DLD1 (cell line): ENCODE data around the gene APEX1.
"Not testable (repeated sequence)": the region's sequence is repeated elsewhere in the genome, so short reads cannot be mapped to it uniquely, and the experiment has no call there.

ENCODE experiments used
- in situ Hi-C: cut with HindIII; loops from 2 replicates; pipeline ENCODE4 v1.10.0; 2017; ENCODE audit warnings: low sequenced_read_pairs

APEX1 gene

DNA sequence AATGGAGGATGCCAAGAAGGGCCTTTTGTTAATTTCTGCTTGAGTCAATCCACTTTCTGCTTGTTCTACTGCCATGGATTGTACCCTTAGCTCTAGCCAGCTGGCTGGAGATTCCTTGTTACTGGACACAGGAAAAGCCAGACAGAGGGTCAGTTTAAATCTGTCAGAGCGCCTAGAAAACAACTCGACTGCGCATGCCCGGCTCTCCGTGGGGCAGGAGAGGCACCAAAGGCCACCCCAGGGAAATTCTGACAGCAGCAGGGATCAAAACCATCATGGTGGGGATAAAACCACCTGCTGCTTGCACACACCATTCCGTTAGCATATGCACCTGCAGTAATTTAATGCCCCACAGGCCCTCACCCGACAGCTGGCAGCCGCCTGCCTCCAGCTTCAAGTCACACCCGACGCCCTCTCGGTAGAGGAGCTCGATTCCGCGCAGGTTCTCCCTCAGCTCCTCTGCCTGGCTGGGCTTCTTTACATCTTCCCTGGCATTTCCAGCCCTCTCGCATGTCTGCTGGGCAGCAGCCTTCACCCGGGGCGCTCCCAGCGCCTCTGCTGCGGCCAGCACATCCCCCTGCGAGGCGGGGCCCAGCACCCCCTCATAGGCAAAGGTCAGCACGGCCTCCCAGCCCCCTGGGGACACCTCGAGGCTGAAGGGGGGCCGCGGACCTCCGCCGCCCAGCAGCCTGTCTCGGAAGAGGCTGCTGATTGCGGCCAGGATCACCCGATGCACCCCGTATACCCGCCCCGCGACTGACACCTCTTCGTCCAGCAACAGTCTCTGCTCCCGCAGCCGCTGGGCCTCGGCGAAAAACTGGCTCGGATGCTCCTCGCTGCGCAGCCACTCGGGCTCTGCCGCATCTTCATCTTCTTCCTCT lies 20.1 kb upstream of the APEX1 start:
- in situ Hi-C loops: no loop called here

DNA sequence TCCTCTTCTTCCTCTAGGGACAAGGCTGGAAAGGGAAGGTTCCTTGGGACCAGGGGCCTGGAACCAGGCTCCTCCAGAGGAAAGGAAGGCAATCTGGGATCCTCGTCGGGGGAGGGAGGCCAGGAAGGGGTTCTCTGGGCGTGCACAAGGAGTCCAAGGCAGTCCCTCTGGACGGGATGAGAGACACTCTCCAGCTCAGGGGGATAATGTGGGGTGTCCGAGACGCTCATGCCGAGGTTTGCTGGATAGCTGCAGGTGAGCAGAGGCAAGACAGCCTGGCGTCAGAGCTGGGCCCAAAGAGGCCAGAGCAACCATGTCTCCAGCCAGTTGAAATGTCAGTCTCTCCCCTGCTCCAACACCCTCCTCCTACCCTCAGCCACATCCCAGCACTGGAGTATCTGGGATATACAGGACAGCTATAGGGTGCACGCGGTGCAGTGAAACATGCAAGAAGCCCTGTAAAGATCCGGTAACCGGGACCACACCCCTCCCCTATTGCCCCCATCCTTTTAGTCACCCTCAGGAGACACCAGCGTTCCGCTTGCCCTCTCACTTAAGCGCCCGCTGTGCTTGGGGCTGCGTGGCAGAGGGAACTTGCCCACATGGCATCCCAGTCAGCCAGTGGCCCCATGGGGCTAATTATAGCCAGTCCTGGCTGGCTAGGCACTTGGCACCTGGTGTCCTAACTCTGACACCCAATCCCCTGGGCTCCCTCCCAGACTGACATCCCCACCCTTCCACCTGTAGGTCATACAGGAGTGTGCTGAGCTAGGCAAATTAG lies 19.3 kb upstream of the APEX1 start, which contains the start of gene KLHL33:
Gene KLHL33, minus strand, starts transcription at position 585 of the 781 bp plus-strand sequence. Its CDS starts 355 bp downstream, at position 230.
- in situ Hi-C loops: no loop called here

DNA sequence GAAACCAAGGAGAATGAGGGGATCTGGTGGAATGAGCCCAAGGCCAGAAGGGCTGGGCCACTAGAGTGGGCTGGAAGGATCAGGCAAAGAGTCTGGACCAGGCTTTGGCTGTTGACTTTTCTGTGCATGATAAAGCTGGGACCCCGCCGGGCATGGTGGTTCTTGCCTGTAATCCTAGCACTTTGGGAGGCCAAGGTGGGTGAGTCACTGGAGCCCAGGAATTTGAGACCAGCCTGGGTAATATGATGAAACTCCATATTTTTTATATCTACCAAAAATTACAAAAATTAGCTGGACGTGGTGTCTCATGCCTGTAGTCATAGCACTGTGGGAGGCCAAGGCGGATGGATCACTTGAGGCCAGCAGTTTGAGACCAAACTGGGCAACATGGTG lies 18.7 kb upstream of the APEX1 start:
- in situ Hi-C loops: no loop called here

DNA sequence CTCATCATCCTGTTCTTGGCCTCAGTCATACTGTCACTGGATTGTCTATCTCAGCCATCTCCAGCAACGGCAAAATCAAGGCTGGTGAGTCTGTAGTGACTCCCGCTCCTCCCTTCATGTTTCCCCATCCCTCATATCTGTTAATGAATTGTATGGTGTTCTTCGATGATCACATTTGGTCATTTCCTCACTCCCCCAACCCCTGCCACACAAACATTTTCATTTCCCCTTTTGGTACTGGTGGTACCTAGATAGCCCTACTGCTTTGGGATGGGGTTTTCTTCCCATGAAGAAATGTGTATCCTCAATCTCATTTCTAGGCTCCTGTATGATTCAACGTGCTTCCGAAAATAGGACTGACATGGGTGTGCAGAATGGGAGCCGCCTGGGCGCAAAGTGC lies 16.4 kb upstream of the APEX1 start:
- in situ Hi-C loops: no loop called here

DNA sequence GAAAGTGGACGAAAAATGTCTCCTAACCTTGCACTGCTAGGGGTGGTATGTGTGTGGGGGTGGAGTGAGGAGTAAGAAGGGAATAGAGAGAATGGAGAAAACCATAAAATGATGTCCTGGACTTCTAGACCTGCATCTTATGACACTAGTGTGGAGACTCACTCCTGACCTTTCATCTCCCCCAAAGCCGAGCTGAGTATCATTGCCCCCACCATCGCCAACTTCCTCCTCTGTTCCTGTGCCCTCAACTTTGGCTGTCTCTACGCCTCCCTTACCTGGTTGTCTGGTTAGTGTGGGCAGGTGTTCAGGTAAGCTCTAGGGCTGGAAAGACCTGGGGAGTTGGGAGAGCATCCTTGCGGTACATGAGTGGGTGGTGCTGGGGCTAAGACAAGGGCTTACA lies 14.6 kb upstream of the APEX1 start:
- in situ Hi-C loops: no loop called here

DNA sequence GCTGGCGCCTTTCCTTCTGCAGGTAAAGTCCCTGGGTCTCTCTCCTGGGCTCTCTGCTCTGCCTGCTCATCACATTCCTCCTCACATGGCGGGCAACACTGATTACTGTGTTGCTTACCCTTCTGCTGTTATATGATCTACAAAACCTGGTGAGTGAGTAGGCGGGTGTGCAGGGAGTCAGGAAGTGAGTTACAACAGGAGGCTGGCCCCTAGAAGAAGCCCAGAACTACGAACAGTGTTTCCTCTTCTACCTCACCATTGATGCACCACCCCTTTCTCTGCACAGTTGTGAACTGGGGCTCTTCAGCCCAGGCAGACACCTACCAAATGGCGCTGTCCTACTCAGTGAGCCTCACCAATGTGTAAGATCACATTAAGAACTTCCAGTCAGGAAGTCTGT lies 14.1 kb upstream of the APEX1 start:
- in situ Hi-C loops: no loop called here

DNA sequence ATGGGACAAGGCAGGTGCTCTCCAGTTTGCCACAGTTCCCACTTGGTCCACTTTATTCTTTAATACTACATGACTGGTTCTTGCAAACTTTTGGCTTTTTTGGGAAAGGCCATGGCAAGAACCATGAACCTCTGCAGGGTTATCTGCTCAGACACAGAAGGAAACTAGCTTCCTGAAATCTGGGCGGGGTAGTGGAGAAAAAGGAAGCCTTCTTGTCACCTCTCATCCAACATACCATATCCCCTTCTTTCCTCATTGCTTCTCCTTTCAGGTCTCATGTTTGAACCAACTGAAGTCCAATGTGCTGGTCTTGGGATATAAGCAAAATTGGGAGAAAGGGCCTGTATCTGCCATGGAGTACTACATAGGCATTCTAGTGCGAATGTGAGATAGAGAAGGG lies 13.6 kb upstream of the APEX1 start:
- in situ Hi-C loops: no loop called here

DNA sequence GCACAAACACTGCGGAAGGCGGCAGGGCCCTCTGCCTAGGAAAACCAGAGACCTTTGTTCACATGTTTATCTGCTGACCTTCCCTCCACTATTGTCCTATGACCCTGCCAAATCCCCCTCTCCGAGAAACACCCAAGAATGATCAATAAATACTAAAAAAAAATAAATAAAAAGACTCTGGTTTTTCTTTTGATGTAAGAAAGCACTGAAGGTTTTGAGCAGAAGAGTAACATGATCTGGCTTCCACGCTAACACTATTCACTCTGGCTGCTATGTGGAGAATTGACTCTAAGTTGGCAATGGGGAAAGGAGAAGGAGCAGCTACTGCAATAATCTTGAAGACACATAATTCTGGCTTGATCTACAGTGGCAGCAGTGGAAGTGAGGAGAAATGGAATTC lies 11.4 kb upstream of the APEX1 start:
- in situ Hi-C loops: not testable (repeated sequence)

DNA sequence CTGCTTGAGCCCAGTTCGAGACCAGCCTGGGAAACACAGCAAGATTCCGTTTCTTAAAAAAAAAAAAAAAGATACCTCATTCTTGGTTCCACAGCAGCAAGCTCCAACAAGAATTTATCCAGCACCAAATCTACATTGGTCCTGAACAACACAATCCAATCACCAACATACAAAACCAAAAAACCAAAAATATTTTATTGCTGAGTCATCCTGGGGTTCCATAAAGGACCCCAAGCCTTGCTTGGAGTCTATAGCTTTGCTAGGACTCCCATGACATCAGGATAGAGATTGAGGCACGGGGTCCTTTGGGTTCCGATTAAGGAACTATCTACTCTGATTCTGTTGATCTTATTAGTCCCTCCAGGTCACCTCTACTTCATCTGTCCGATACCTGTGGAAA lies 8.1 kb upstream of the APEX1 start:
- in situ Hi-C loops: no loop called here

DNA sequence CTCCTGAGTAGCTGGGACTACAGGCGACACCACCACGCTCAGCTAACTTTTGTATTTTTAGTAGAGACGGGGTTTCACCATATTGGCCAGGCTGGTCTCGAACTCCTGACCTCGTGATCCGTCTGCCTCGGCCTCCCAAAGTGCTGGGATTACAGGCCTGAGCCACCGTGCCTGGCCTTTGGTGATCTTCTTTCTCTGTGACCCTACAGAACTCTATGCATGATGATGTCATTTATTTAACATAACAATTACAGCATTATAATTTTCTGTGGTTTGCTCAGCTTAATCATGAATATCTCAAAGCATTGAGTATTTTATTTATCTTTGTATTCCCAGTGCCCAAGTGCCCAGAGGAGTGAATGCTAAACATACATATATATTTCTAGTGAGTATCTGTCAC lies 2.2 kb upstream of the APEX1 start:
- in situ Hi-C loops: not testable (repeated sequence)

DNA sequence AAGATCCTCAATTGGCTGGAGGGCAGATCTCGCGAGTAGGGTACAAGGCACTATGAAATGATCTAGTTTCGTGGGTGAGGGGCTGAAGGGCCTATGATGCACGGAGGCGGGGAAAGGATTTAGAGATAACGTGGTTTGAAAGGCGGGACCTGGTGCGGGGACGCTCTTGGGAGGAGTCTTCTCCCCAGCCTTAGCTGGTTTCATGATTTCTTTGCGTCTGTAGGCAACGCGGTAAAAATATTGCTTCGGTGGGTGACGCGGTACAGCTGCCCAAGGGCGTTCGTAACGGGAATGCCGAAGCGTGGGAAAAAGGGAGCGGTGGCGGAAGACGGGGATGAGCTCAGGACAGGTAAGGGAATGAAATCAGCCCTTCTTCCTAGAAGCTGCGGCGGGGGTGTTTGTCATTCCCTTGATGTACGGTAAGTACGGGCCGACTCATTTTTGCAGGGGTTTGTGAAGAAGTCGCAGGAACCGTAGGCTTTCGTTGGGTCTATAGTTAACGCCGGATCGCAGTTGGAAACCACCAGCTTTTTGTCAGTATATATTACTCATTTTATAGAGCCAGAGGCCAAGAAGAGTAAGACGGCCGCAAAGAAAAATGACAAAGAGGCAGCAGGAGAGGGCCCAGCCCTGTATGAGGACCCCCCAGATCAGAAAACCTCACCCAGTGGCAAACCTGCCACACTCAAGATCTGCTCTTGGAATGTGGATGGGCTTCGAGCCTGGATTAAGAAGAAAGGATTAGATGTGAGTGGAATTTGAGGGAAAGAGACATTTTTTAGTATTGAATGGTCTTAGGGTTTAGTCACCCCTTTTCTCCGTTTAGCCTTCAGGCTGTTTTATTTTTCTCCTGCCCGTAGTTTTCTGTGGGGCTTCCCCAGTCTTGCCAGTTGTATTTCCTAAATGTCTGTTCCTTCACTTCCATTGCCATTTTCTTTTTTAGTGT lies 602 bp downstream of the APEX1 start:
- in situ Hi-C loops: no loop called here

DNA sequence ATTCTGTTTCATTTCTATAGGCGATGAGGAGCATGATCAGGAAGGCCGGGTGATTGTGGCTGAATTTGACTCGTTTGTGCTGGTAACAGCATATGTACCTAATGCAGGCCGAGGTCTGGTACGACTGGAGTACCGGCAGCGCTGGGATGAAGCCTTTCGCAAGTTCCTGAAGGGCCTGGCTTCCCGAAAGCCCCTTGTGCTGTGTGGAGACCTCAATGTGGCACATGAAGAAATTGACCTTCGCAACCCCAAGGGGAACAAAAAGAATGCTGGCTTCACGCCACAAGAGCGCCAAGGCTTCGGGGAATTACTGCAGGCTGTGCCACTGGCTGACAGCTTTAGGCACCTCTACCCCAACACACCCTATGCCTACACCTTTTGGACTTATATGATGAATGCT lies 1.9 kb downstream of the APEX1 start:
- in situ Hi-C loops: no loop called here

DNA sequence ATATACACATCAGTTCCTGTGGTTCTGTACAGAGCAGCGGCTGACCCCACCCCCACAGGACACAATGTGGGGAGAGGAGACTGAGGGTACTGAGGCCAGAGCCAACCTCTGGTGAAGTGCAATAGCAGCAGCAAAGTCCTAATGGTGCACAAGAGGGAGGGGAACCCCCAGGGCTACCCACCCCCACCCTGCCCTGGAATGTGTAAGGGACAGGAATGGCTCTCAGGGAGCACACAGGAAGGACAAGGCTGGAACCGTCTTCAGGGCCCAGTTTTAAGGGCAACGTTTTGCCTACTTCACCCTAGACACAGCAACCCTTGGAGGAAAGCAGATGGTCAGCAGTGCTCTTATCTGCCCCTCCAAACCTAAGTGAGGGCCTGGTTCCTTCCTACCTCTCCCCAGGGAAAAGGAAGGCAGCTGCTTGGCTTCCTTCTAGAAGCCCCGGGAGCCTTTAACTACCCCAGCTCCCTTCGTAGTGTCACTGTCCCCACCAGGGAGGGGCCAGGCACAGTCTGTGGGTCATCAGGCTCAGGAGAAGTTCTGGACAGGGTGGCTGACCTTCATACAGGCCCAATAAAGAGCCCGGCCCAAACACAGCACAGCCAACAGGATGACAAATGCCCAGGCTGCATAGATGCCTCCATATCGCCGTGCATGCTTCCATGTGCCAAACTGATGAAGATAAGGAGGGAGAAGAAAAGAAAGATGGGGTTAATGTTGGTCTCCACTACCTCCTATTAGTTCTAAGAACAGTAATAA lies 3.2 kb downstream of the APEX1 start:
- in situ Hi-C loops: no loop called here

DNA sequence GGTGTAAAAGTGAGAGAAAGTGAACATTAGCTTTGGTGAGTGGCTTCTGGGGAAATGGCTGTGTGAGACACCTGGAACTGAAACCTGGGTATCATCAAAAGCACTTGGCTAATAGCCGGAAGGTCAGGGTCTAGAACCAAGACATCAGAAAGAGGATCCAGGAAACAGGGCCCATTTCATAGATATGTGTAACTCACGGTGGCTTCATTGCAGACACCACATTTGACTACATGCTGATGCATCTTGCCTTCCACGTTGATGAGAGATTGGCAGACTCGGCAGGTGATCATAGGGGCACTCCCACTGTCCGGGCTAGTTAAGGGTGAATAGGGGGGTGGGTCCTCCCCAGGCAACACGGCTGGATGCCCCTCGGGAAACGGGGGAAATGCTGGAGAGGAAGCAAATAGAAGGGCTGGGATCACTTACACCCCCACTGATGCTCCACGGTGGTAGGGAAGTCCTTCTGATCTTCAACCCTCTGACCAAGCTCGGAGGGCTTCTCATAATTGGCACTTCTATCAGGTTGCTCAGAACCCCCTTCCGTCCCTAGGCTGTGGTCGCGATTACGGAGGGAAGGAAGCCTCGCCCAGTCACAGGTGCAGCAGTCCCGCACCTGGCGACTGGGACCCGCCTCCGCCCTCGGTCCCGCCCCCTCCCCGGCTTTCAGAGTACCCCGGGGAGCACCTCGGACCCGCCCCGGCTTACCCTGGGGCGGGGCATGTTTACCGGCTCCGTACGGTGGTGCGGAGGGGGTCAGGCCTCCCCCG lies 5.6 kb downstream of the APEX1 start:
- in situ Hi-C loops: no loop called here

DNA sequence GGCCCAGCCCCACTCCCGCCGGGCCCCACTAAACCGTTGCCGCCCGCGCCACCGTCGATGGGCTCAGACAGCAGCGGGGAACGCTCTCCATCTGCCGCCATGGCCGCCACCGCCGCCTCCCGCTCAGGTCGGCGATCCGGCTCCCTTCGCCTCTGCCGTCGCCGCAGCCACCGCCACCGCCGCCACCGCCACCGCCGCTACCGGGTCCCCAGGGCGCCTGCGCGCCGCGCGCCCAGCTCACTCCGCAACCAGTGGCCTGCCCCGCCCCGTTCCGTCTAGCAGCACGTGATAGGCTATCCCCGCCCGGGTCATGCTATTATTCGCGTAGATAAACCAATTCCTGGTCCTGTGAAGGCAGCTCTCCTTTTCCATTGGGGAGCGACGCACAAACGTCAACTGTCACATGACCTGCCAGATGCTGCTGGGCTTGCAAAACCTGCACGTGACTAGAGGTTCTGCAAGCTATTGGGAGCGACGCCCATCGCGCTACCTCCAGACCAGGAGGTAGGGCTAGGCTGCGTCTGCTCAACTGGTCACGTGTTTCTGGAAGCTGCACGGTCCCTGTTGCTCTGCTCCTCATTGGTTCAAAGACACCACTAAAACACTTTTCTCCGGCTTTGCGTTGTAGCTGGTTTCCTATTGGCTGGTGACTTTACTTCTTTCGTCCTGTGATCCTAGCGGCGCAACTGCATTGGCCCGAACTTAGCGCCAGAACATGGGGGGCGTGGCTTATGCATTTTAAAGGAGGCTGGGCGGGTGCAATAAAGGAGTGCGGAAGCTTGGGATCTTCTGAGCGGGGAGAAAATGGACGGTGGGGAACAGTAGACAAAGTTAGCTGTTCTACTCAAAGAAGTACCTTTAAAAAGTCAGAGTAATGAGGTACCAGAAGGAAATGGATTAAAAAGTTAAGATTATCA lies 6.5 kb downstream of the APEX1 start, which contains the start of gene PIP4P1:
Gene PIP4P1, minus strand, starts transcription at position 210 of the 917 bp plus-strand sequence. Its CDS starts 109 bp downstream, at position 101.
- in situ Hi-C loops: no loop called here

DNA sequence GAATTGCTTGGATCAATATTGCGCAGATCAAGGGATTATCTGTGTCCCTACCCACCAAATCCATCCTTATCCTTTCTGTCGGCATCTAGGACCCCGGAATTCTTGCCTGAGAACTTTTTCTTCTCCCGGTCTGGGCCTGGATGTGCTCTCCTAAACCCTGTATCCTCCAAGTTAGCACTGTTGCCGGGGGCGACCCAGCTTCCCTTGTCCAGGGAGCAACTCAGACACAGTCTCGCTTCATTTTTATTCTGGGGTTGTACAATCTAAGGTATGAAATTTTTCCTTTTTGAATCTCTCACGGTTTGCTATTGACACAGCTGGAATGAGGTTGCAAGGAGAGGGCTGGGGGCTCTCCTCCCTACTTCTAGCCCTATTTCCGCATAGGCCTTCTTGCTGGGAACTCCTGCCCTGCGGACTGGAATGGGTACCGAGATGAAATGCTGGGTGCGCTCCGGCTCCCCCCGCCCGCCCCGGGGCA lies 13.8 kb downstream of the APEX1 start:
- in situ Hi-C loops: no loop called here

DNA sequence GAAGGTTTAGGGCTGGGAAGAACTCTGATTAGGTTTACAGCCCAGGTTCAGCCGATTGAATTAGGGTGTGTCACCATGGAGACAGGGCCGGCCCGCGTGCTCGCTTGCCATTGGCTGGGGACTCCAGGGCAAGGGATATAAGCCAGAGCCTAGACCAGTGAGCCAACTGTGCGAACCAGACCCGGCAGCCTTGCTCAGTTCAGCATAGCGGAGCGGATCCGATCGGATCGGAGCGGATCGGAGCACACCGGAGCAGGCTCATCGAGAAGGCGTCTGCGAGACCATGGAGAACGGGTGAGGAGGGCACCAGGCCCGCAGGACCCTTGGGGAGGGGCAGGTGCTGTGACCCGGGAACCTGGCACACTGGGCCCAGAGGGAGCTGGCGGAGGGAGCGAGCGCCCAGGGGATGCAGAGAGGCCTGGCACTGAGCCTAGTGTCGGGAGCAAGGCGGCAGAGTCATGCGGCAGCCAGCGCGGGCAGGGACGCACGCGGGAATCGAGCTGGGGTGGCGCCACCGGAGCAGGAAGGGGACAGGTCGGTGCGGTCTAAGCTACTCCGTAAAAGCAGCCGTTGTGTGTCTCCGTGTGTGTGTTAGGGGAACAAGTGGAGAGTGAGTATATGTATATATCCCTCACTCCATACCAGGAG lies 14.3 kb downstream of the APEX1 start, which contains the start of gene PNP:
Gene PNP, plus strand, starts transcription at position 165 of the 648 bp plus-strand sequence. Its CDS starts 119 bp downstream, at position 284.
- in situ Hi-C loops: no loop called here
